Measurements from ENCODE around the gene EEFSEC.

The EEFSEC gene

GRCh38 chr3:128413413-128414205 lies 260.3 kb downstream of the EEFSEC start:
- no peak for DNase-seq (ENCODE audit: low spot score)

- no peak for DNase-seq (ENCODE audit: low spot score)
Measured at GRCh38 chr3:128415200-128415772, 262.0 kb downstream of the EEFSEC start.

- DNase-seq (ENCODE audit: low spot score) = no peak
Measured at GRCh38 chr3:128415773-128416577, 262.7 kb downstream of the EEFSEC start.

- DNase-seq (ENCODE audit: low spot score) = peak; percentile 10
Measured at GRCh38 chr3:128416578-128417211, 263.4 kb downstream of the EEFSEC start.

- no peak for DNase-seq (ENCODE audit: low spot score)
Measured at GRCh38 chr3:128418900-128419299, 265.6 kb downstream of the EEFSEC start.

- DNase-seq (ENCODE audit: low spot score) = no peak
Measured at GRCh38 chr3:128419311-128419710, 266.0 kb downstream of the EEFSEC start.

GRCh38 chr3:128420289-128420688 lies 267.0 kb downstream of the EEFSEC start:
- DNase-seq (ENCODE audit: low spot score) = no peak

GRCh38 chr3:128420720-128421438 lies 267.6 kb downstream of the EEFSEC start:
- DNase-seq (ENCODE audit: low spot score) = no peak

GRCh38 chr3:128421439-128421836 lies 268.2 kb downstream of the EEFSEC start:
- no peak for DNase-seq (ENCODE audit: low spot score)

GRCh38 chr3:128421966-128422365 lies 268.7 kb downstream of the EEFSEC start:
- DNase-seq (ENCODE audit: low spot score) = no peak

GRCh38 chr3:128422762-128423524 lies 269.7 kb downstream of the EEFSEC start:
- no peak for DNase-seq (ENCODE audit: low spot score)

GRCh38 chr3:128423525-128424147 lies 270.4 kb downstream of the EEFSEC start:
- no peak for DNase-seq (ENCODE audit: low spot score)

- DNase-seq (ENCODE audit: low spot score) = peak; percentile 39
Measured at GRCh38 chr3:128424508-128425069, 271.3 kb downstream of the EEFSEC start.

GRCh38 chr3:128425142-128425845 lies 272.0 kb downstream of the EEFSEC start:
- DNase-seq (ENCODE audit: low spot score) = no peak

- no peak for DNase-seq (ENCODE audit: low spot score)
Measured at GRCh38 chr3:128425846-128426127, 272.5 kb downstream of the EEFSEC start.

- DNase-seq (ENCODE audit: low spot score) = peak; percentile 38
Measured at GRCh38 chr3:128426128-128426921, 273.0 kb downstream of the EEFSEC start.

- DNase-seq (ENCODE audit: low spot score) = no peak
Measured at GRCh38 chr3:128427175-128427857, 274.0 kb downstream of the EEFSEC start.

Measured in kidney capillary endothelial cell (primary cell).